Mesodermal cell (in vitro differentiated cells): ENCODE results near the gene ACACB.

Experiments used
- H3K27ac ChIP-seq: 2 replicates; pipeline ENCODE4 v1.7.0; 2013; ENCODE audit warnings: mild to moderate bottlenecking, low read depth, low read length, moderate library complexity; ENCODE audit not compliant: severe bottlenecking
- H3K36me3 ChIP-seq: 2 replicates; pipeline ENCODE4 v1.7.1; 2013; ENCODE audit warnings: mild to moderate bottlenecking, low read length, moderate library complexity; ENCODE audit not compliant: control insufficient read depth, insufficient read depth
- H3K4me1 ChIP-seq: one replicate; pipeline ENCODE4 v1.7.1; 2013; ENCODE audit warnings: mild to moderate bottlenecking, low read length; ENCODE audit not compliant: insufficient read depth, control insufficient read depth, poor library complexity, severe bottlenecking
- H3K4me3 ChIP-seq: 2 replicates; pipeline ENCODE4 v1.7.0; 2013; ENCODE audit warnings: low read length, control low read depth, mild to moderate bottlenecking; ENCODE audit not compliant: insufficient read depth, poor library complexity, severe bottlenecking; ENCODE audit errors: extremely low read depth
- H3K9me3 ChIP-seq: 2 replicates; pipeline ENCODE4 v1.7.1; 2013; ENCODE audit warnings: mild to moderate bottlenecking, low read length, moderate library complexity; ENCODE audit not compliant: control insufficient read depth
- WGBS, 2 experiments: methylation state at CpG; one replicate each; pipeline ENCODE4 v1.1.5; 2013; ENCODE audit warnings: missing lambda C conversion rate in 2 of 2; ENCODE audit not compliant: insufficient coverage in 2 of 2; 5-methylcytosine and 5-hydroxymethylcytosine counted together

Gene ACACB

DNA sequence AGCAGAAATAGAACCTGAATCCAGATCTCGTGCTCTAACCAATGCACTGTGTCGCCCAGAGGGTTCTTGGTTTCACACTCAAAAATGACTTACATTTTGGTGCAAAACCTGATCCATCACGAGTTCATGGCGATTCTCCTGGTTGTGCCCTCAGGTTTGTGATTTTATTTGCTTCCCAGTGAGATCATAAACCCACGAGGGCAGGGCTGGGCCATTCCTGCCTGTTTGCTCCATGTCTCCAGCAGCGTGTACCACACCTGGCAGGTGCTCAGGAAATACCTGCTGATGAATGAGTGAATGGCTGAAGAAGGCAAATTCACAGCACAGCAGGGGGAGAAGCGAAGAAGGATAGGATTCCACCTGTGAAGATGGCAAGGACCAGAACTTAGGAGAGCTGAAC, 9.4 kb downstream of the ACACB start:
- Histone ChIP-seq H3K4me3 (no peak overlapping the region), H3K27ac (no peak overlapping the region), H3K9me3 (no peaks in the 10 kb centered on the region), H3K4me1 (no peaks in the 10 kb centered on the region), H3K36me3 (no peaks in the 10 kb centered on the region)
- WGBS, 2 experiments = 86 to 96% methylated on average over 7 of the region's 7 CpGs

DNA sequence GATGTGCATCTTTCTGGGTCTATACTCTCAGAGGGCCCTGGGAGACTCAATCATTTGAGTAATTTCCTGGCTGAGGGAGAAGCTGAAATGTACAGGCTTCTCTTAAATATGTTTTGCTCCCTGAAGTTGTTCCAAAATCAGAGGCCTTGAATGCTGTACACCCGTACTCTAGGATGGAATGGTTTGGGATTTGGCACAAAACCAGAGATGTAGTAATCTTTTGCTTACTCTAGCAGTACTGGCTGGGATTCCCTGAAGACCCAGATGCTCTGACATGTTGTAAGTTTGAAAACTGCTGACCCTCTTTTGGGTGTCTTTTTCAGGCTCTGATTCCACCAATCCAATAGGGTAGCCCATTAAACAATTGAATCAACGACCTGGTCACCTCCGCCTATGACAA, 10.4 kb downstream of the ACACB start:
- Histone ChIP-seq H3K4me1 (no peaks in the 10 kb centered on the region), H3K36me3 (no peaks in the 10 kb centered on the region), H3K27ac (no peak overlapping the region), H3K9me3 (no peaks in the 10 kb centered on the region), H3K4me3 (no peak overlapping the region)
- WGBS, 2 experiments = 74 to 96% methylated on average over 3 of the region's 3 CpGs

DNA sequence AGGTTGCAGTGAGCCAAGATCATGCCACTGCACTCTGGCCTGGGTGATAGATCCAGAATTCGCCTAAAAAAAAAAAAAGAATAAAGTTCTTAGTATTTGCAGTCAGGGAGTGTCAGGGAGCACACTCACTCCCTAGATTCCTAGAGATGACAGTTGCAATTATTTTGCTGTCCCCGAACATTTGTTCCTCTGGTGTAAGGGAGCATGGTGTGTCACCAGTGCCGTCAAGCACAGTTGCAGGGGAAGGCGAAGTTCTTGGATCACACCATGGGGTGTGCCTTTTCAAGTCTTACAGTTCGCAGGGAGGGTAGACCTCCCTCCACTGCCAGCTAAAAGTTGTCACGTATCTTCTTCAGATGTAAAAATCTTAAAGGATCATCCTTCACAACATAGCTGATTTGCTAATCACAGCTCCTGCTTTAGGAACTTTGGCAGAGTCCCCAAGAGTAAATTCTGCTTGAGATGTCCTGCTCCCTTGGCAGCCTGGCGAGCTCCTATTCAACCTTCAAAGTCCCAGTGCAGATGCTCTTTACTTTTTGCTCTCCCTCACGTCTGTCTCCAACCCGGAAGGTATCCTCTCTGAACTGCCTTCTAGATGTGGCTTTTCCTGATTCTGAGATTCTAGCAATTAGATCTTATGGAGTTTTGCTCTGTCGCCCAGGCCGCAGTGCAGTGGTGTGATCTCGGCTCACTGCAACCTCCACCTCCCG, 11.3 kb downstream of the ACACB start:
- H3K27ac ChIP-seq = no peak overlapping the region
- 81 to 92% methylated on average over 11 to 13 of the region's 13 CpGs for WGBS, 2 experiments
- H3K9me3 ChIP-seq = no peaks in the 10 kb centered on the region
- H3K4me3 ChIP-seq = no peak overlapping the region
- no peaks in the 10 kb centered on the region for H3K36me3 ChIP-seq
- no peaks in the 10 kb centered on the region for H3K4me1 ChIP-seq

DNA sequence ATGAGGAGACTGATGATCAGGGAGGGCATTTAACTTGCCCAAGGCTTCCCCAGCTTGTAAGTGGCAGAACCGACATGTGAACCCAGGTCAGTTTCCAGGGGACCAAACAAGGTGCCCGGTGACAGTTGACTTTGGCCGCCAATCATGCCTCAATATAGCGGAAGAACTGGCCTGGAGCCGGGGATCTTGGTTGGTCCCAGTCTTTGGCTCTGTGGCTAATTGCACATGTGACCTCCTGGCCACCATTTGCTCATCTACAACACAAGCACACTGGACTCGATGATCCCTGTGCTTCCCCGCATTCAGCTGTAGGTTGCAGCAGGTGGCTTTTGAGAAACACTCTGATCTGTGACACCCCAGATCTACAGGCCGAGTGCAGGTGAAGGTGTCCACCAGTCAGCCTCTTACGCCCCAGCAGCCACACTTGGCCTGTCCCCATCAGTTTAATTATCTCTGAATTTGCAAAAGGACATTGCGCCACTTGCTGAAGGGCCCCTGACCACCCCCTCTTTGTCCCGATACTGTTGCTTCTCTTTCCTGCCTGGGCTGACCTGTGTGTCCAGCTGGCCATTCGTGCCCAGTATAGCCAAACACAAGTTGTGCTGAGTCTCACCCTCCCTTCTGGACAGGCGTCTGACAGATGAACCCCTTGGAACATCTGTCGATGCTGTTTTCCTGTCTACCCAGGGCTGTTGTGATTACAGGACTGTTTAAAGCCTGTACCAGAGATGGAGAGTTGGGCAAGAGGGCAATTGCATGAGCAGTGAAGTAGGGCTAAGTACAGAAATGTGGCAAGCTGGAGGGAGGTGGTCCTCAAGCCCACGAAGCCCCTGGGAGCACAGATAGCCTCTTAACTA, 14.1 kb downstream of the ACACB start:
- Histone ChIP-seq H3K36me3 (no peaks in the 10 kb centered on the region), H3K4me3 (no peak overlapping the region), H3K9me3 (peaks cover 3% of the 10 kb centered on the region), H3K4me1 (no peaks in the 10 kb centered on the region), H3K27ac (no peak overlapping the region)
- whole genome bisulfite sequencing, 2 experiments = 91 to 93% methylated on average over 12 to 14 of the region's 15 CpGs

DNA sequence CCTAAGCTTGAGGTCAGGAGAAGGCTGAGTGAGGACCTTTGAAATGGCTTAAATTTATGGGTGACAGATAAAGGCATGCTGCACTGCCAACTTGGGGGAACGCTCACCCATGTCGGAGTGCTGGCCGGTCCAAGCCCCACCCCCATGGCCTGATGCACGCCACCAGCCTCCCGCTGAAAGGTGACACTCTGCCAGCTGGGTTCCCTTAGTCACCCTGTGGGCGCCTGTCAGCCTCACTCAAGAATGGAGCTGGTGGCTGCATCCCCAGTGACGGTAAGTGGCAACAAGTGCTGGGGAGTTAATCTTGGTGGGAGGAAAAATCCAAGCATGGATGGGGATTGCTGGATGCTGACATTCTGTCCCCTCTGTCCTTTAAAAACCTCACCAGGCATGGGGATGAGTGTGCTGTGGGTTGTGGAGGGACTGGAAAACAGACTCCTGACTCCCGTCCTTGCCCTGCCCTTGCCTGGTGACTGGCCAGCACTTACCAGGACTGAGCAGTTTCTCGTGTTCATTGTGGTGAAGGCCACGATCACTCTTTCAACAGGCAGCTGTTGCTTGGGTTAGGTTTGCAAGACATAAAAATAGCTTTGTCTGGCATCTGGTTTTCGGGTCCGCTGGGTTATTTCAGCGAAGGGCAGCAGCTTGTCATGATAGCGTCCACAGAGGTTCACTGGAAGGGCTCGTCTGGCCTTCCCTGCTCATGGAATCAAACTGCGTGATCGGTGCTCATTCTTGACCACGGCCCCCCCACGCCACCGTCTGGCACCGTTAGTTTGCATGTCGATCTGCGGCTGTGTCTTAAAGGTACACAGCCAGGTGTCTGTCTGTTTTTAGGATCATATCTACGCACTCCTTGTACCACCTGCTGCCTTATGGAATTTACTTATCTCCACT, 15.0 kb downstream of the ACACB start:
- no peaks in the 10 kb centered on the region for H3K4me1 ChIP-seq
- H3K9me3 ChIP-seq = peaks cover 4% of the 10 kb centered on the region
- WGBS, 2 experiments = 75 to 81% methylated on average over 21 to 22 of the region's 24 CpGs
- no peaks in the 10 kb centered on the region for H3K36me3 ChIP-seq
- H3K27ac ChIP-seq = no peak overlapping the region
- H3K4me3 ChIP-seq = no peak overlapping the region

DNA sequence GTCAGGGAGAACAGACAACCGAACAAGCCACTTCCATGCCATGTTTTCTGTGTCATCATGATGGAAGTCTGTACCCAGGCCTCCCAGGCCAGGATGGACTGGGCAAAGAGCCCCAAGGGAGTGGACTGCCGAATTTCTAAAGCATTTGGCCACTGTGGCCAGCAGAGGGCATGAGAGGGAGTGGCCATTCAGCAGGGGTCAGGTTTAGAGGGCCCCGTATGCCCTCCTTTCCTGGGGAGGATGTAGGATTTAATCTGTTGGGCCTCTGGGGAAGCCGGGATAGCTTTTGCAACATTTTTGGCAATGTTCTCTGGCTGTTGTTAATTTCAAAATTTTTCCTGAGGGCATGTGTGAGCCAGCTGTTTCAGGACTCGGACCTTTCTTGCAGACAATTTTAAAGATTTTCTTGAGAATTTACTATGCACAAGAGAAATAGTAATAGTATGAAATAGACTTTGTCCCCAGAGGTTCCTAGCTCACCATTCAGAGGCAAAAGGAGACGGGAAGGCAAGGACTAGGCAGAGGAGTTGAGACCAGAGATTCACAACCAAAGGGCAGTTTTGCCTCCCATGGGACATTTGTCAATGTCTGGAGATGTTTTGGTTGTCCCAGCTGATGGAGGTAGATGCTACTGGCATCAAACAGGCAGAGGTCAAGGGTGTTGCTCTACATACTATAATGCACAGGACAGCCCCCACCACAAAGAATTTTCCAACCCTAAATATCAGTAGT, 18.0 kb downstream of the ACACB start:
- 47 to 68% methylated on average over 4 of the region's 6 CpGs for WGBS, 2 experiments

DNA sequence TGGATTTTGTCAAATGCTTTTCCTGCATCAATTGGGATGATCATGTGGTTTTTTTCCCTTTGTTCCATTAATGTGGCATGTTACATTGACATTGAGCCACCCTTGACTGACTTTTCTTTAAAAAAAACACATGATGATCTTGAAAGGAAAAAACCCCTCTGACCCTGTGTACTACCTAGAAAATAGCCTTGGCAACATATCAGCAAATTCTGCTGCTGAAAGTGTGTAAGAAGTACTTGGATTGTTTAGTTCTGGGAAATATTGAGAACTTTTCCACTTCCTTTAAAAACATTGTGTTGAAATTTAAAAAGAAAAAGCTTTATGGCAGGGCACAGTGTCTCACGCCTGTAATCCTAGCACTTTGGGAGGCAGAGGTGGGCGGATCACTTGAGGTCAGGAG, 20.7 kb downstream of the ACACB start:
- Histone ChIP-seq H3K9me3 (peaks cover 4% of the 10 kb centered on the region), H3K36me3 (no peaks in the 10 kb centered on the region), H3K27ac (no peak overlapping the region), H3K4me3 (no peak overlapping the region), H3K4me1 (no peaks in the 10 kb centered on the region)
- 69 to 100% methylated on average over 2 of the region's 2 CpGs for WGBS, 2 experiments

More for the DNA sequence above, 18.0 kb downstream of the ACACB start:
- H3K4me3 ChIP-seq = no peak overlapping the region
- H3K36me3 ChIP-seq = no peaks in the 10 kb centered on the region
- H3K9me3 ChIP-seq = peaks cover 4% of the 10 kb centered on the region
- H3K4me1 ChIP-seq = no peaks in the 10 kb centered on the region
- H3K27ac ChIP-seq = no peak overlapping the region

DNA sequence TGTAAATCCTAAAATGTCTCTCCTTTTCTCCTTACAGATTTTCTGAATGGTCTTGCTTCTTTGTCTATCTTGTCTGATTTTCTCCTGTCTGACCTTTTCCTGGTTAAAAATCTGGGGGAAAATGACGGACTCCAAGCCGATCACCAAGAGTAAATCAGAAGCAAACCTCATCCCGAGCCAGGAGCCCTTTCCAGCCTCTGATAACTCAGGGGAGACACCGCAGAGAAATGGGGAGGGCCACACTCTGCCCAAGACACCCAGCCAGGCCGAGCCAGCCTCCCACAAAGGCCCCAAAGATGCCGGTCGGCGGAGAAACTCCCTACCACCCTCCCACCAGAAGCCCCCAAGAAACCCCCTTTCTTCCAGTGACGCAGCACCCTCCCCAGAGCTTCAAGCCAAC, 23.0 kb downstream of the ACACB start:
- Histone ChIP-seq H3K36me3 (no peaks in the 10 kb centered on the region), H3K27ac (no peak overlapping the region), H3K4me1 (no peaks in the 10 kb centered on the region), H3K4me3 (no peak overlapping the region), H3K9me3 (peaks cover 4% of the 10 kb centered on the region)
- WGBS, 2 experiments = 96 to 100% methylated on average over 6 to 9 of the region's 9 CpGs

DNA sequence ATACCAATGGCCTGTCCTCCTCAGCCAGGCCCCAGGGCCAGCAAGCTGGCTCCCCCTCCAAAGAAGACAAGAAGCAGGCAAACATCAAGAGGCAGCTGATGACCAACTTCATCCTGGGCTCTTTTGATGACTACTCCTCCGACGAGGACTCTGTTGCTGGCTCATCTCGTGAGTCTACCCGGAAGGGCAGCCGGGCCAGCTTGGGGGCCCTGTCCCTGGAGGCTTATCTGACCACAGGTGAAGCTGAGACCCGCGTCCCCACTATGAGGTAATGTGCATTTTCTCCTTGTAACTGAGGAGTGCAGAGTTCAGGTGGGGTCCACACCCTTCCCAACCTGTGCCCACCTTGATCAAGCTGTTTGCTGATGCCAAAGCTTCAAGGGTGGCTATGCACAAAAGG, 23.4 kb downstream of the ACACB start:
- 75 to 82% methylated on average over 5 to 7 of the region's 7 CpGs for WGBS, 2 experiments
- Histone ChIP-seq H3K27ac (no peak overlapping the region), H3K36me3 (no peaks in the 10 kb centered on the region)

DNA sequence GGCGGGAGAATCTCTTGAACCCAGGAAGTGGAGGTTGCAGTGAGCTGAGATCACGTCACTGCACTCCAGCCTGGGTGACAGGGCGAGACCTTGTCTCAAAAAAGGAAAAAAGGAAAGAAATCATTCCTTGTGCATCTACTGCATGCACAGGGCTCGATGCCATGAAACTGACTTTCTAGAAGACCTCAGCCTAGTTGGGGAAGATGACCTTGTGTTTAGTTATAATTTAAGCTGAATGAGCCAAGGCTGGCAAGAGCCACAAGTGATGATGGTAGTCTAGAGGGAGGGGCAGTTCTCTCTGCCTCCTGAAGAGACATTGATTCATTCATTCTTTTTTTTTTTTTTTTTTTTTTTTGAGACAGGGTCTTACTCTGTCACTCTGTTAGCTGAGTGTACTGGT, 24.2 kb downstream of the ACACB start:
- Histone ChIP-seq H3K27ac (no peak overlapping the region), H3K4me1 (no peaks in the 10 kb centered on the region), H3K9me3 (peaks cover under 1% of the 10 kb centered on the region), H3K36me3 (no peaks in the 10 kb centered on the region), H3K4me3 (no peak overlapping the region)
- 82 to 84% methylated on average over 4 of the region's 4 CpGs for WGBS, 2 experiments

More for the DNA sequence above, 23.4 kb downstream of the ACACB start:
- Histone ChIP-seq H3K4me1 (no peaks in the 10 kb centered on the region), H3K9me3 (peaks cover 4% of the 10 kb centered on the region), H3K4me3 (no peak overlapping the region)
